IMR-90 (cell line): Measurements from ENCODE around the gene PRSS22. TPM values are rescaled to one million over a fixed set of nuclear protein-coding genes. Genes with fewer than 3 reads are reported as not detected.

Source experiments
- ATAC-seq: fragments of 200-7000 bp; cut with Tn5 transposase; 2 replicates; pipeline ENCODE4 v1.9.1; 2020; ENCODE audit warnings: low read depth, mild to moderate bottlenecking, moderate library complexity
- BruUV-seq: library from RNA; stranded (reverse); fragments of 400-500 nt; replicated peaks from 2 replicates; lab custom pipeline; 2021; lab: Mats Ljungman, UMichigan
- CTCF ChIA-PET: fragments of 300-600 bp; formaldehyde crosslinking; extraction: SDS; loops from one replicate; lab custom pipeline; 2021; ENCODE audit warnings: antibody characterized with exemption; lab: Yijun Ruan, JAX
- POLR2A ChIA-PET: fragments of 300-600 bp; sonication (Branson Sonifier 250); formaldehyde crosslinking; loops from one replicate; lab custom pipeline; 2022; ENCODE audit warnings: antibody characterized with exemption; ENCODE audit not compliant: unreplicated experiment; lab: Charles Lee
- DNase-seq: peaks from one replicate; pipeline ENCODE4 v3.0.0; 2013
- H2AFZ ChIP-seq: replicated peaks from 2 replicates; pipeline ENCODE3; 2013; ENCODE audit warnings: low read length, mild to moderate bottlenecking; ENCODE audit not compliant: poor library complexity
- H2AK5ac ChIP-seq: 2 replicates; pipeline ENCODE4 v1.6.1; 2013; ENCODE audit warnings: low read depth, low read length, inconsistent platforms
- H2AK9ac ChIP-seq: replicated peaks from 2 replicates; pipeline ENCODE3; 2013; ENCODE audit warnings: mild to moderate bottlenecking, low read depth, low read length, moderate library complexity; ENCODE audit not compliant: poor library complexity
- H2BK120ac ChIP-seq: 2 replicates; pipeline ENCODE4 v1.6.1; 2013; ENCODE audit warnings: low read depth, low read length, inconsistent platforms
- H2BK15ac ChIP-seq: 3 replicates; pipeline ENCODE4 v1.6.1; 2013; ENCODE audit warnings: low read depth, low read length, inconsistent platforms
- H2BK20ac ChIP-seq: 2 replicates; pipeline ENCODE4 v1.6.1; 2013; ENCODE audit warnings: low read depth, mild to moderate bottlenecking, inconsistent platforms, low read length, moderate library complexity
- H2BK5ac ChIP-seq: 2 replicates; pipeline ENCODE4 v1.6.1; 2013; ENCODE audit warnings: mild to moderate bottlenecking, low read depth, low read length, inconsistent platforms; ENCODE audit not compliant: poor library complexity, severe bottlenecking
- H3K14ac ChIP-seq: replicated peaks from 2 replicates; pipeline ENCODE4 v1.6.1; 2013; ENCODE audit warnings: low read depth, low read length, inconsistent platforms
- H3K18ac ChIP-seq: 2 replicates; pipeline ENCODE4 v1.6.1; 2013; ENCODE audit warnings: low read depth, low read length, control low read depth
- H3K23ac ChIP-seq: 2 replicates; pipeline ENCODE4 v1.6.1; 2013; ENCODE audit warnings: low read depth, low read length, inconsistent platforms
- H3K27ac ChIP-seq: 2 replicates; pipeline ENCODE4 v1.5.1; 2013; ENCODE audit warnings: mild to moderate bottlenecking, control low read depth, low read length; ENCODE audit not compliant: insufficient read depth
- H3K27me3 ChIP-seq: 2 replicates; pipeline ENCODE4 v1.6.1; 2013; ENCODE audit warnings: low read length; ENCODE audit not compliant: control insufficient read depth, insufficient read depth
- H3K36me3 ChIP-seq: 2 replicates; pipeline ENCODE4 v1.6.1; 2013; ENCODE audit warnings: low read length, mixed read lengths; ENCODE audit not compliant: control insufficient read depth, insufficient read depth
- H3K4ac ChIP-seq: 2 replicates; pipeline ENCODE4 v1.6.1; 2013; ENCODE audit warnings: low read depth, low read length, inconsistent platforms
- H3K4me1 ChIP-seq: 2 replicates; pipeline ENCODE4 v1.6.1; 2013; ENCODE audit warnings: low read length, mixed read lengths; ENCODE audit not compliant: control insufficient read depth, insufficient read depth
- H3K4me2 ChIP-seq: 2 replicates; pipeline ENCODE4 v1.6.1; 2013; ENCODE audit warnings: low read depth, mild to moderate bottlenecking, control low read depth, low read length, moderate library complexity
- H3K4me3 ChIP-seq: 2 replicates; pipeline ENCODE4 v1.5.1; 2013; ENCODE audit warnings: low read depth, mild to moderate bottlenecking, control low read depth, low read length, moderate library complexity; ENCODE audit not compliant: insufficient read depth
- H3K56ac ChIP-seq: 2 replicates; pipeline ENCODE4 v1.6.1; 2013; ENCODE audit warnings: low read length, inconsistent platforms; ENCODE audit not compliant: insufficient read depth; ENCODE audit errors: extremely low read depth
- H3K79me1 ChIP-seq, 2 experiments: 2 replicates each; pipeline ENCODE4 v1.6.1; 2013; ENCODE audit warnings: low read length in 2 of 2, inconsistent platforms in 1 of 2, low read depth in 1 of 2
- H3K9ac ChIP-seq: 2 replicates; pipeline ENCODE4 v1.6.1; 2013; ENCODE audit warnings: low read depth, low read length, control low read depth
- H3K9me1 ChIP-seq: 2 replicates; pipeline ENCODE4 v1.6.1; 2013; ENCODE audit warnings: low read length, inconsistent platforms; ENCODE audit not compliant: insufficient read depth
- H3K9me3 ChIP-seq: 2 replicates; pipeline ENCODE4 v1.6.1; 2013; ENCODE audit warnings: low read length; ENCODE audit not compliant: control insufficient read depth, insufficient read depth
- H4K20me1 ChIP-seq: 2 replicates; pipeline ENCODE4 v1.6.1; 2013; ENCODE audit warnings: low read length, inconsistent platforms; ENCODE audit not compliant: insufficient read depth
- H4K5ac ChIP-seq: 2 replicates; pipeline ENCODE4 v1.6.1; 2013; ENCODE audit warnings: mild to moderate bottlenecking, low read depth, low read length, control low read depth
- H4K8ac ChIP-seq, 2 experiments: 2 replicates each; pipeline ENCODE4 v1.6.1; 2013; ENCODE audit warnings: low read depth in 2 of 2, low read length in 2 of 2, control low read depth in 1 of 2, inconsistent platforms in 1 of 2
- H4K91ac ChIP-seq: 2 replicates; pipeline ENCODE4 v1.6.1; 2013; ENCODE audit warnings: low read depth, low read length, inconsistent platforms; ENCODE audit not compliant: insufficient read depth
- BHLHE40 ChIP-seq: fragments of 150-350 bp; IDR thresholded peaks from 2 replicates; pipeline ENCODE4 v1.6.1; 2016; ENCODE audit warnings: mild to moderate bottlenecking, low read depth, low read length
- CEBPB ChIP-seq: IDR thresholded peaks from 2 replicates; pipeline ENCODE4 v1.6.1; 2012; ENCODE audit warnings: low read depth, low read length, improper control_type of control experiment
- CHD1 ChIP-seq: IDR thresholded peaks from 2 replicates; pipeline ENCODE4 v1.6.1; 2012; ENCODE audit warnings: low read depth, low read length, improper control_type of control experiment
- FOS ChIP-seq: fragments of 150-350 bp; IDR thresholded peaks from 2 replicates; pipeline ENCODE4 v1.6.1; 2016; ENCODE audit warnings: low read depth, low read length
- MAFK ChIP-seq: IDR thresholded peaks from 2 replicates; pipeline ENCODE4 v1.6.1; 2012; ENCODE audit warnings: low read depth, low read length, improper control_type of control experiment
- MAZ ChIP-seq: IDR thresholded peaks from 2 replicates; pipeline ENCODE4 v1.6.1; 2012; ENCODE audit warnings: low read depth, mild to moderate bottlenecking, low read length, improper control_type of control experiment, moderate library complexity, borderline replicate concordance
- NFE2L2 ChIP-seq: fragments of 150-350 bp; IDR thresholded peaks from 2 replicates; pipeline ENCODE4 v1.6.1; 2016; ENCODE audit warnings: low read depth, mild to moderate bottlenecking, low read length
- POLR2A ChIP-seq: IDR thresholded peaks from 2 replicates; pipeline ENCODE4 v1.6.1; 2012; ENCODE audit warnings: mild to moderate bottlenecking, low read depth, low read length
- RAD21 ChIP-seq: IDR thresholded peaks from 2 replicates; pipeline ENCODE4 v1.6.1; 2012; ENCODE audit warnings: low read length, improper control_type of control experiment
- RCOR1 ChIP-seq: IDR thresholded peaks from 2 replicates; pipeline ENCODE4 v1.6.1; 2012; ENCODE audit warnings: mild to moderate bottlenecking, low read length, improper control_type of control experiment; ENCODE audit not compliant: insufficient replicate concordance
- RFX5 ChIP-seq: IDR thresholded peaks from 2 replicates; pipeline ENCODE4 v1.8.0; 2012; ENCODE audit warnings: low read depth, mild to moderate bottlenecking, low read length, moderate library complexity
- SMC3 ChIP-seq: fragments of 150-350 bp; IDR thresholded peaks from 2 replicates; pipeline ENCODE4 v1.6.1; 2016; ENCODE audit warnings: low read depth, mild to moderate bottlenecking, antibody characterized with exemption, low read length, moderate library complexity
- WGBS, 2 experiments: methylation state at CpG; one replicate each; pipeline versions ENCODE4 v1.1.5 to v1.1.7; 2013; ENCODE audit warnings: missing lambda C conversion rate in 2 of 2; ENCODE audit not compliant: insufficient read length in 1 of 2; ENCODE audit errors: extremely low coverage in 2 of 2; 5-methylcytosine and 5-hydroxymethylcytosine counted together
- dilution Hi-C: fragments of 300-500 bp; cut with HindIII; formaldehyde crosslinking; loops from one replicate; pipeline ENCODE4 v1.14.3; 2018; ENCODE audit warnings: low sequenced_read_pairs; ENCODE audit not compliant: unreplicated experiment
- in situ Hi-C: fragments of 300-500 bp; cut with MboI; formaldehyde crosslinking; loops from 3 replicates; pipeline ENCODE4 v1.14.3; 2019; ENCODE audit warnings: low sequenced_read_pairs, inconsistent platforms, mixed read lengths
- intact Hi-C: fragments of 100-400 bp; cut with micrococcal nuclease; formaldehyde crosslinking; loops from 2 replicates; pipeline ENCODE4 v1.10.0; 2022
- polyA plus RNA-seq, 3 experiments: library from polyadenylated mRNA; depleted of rRNA; stranded (reverse); fragments of >200 nt; gene quantifications; 2 replicates each; pipeline ENCODE4 v1.2.3, GENCODE V29; 2012; ENCODE audit warnings: low replicate concordance in 1 of 3
- total RNA-seq: library from RNA; depleted of rRNA; stranded (reverse); fragments of >200 nt; gene quantifications from 2 replicates; pipeline ENCODE4 v1.2.3, GENCODE V29; 2012
- TF ChIP-seq, protein P1 (sequence below): fragments of 150-350 bp; IDR thresholded peaks from 2 replicates; pipeline ENCODE4 v1.6.1; 2017; ENCODE audit warnings: mild to moderate bottlenecking, antibody characterized with exemption, low read length, low read depth
- TF ChIP-seq, protein P2 (sequence below): conservative IDR thresholded peaks from 2 replicates; pipeline ENCODE4 v1.5.1; 2012; ENCODE audit warnings: mild to moderate bottlenecking, low read depth, low read length, improper control_type of control experiment

PRSS22 gene
- total and polyA plus RNA-seq, 2 of the 4 experiments (the other 2 are of a cell fraction) = not detected

DNA sequence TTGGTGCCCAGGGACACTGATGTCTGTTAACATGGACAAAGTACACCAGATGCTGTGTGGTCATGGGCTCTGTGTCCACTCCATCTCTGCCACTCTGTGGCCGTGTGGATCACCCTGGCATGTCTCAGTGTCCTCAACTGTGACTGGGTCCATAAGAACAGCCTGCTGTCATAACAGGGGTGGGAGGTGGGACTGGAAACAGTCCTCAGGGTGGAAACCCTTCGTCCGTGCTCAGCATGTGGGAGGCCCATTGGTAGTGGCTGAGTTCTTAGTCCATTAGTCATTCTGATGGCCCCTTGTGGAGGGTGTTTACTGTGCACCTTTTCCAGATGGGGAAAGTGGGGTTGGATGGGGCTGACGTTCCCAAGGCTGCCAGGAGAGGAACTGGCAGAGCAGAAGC, 37.8 kb upstream of the PRSS22 start:
- Histone ChIP-seq H2AK9ac (peak overlapping the region; percentile 22), H3K4me1 (peaks cover 8% of the 10 kb centered on the region), H2BK15ac (no peak overlapping the region), H3K18ac (no peak overlapping the region; the same call in 1 of the 2 replicates), H2AK5ac (peak overlapping the region; percentile 88; the same call in 1 of the 2 replicates), H4K8ac (no peak overlapping the region), H3K23ac (no peak overlapping the region), H3K9me1 (peaks cover 10% of the 10 kb centered on the region), H3K14ac (peak overlapping the region; percentile 10; the same call in 1 of the 2 replicates), H4K20me1 (peaks cover 10% of the 10 kb centered on the region; the same call in 1 of the 2 replicates), H3K36me3 (peaks cover 34% of the 10 kb centered on the region), H3K9ac (no peak overlapping the region), H3K9me3 (no peaks in the 10 kb centered on the region), H3K27me3 (no peaks in the 10 kb centered on the region), H2BK20ac (no peak overlapping the region), H3K79me1 (peaks cover 6 to 27% of the 10 kb centered on the region in 2 experiments), H3K4me3 (no peak overlapping the region), H2AFZ (no peak overlapping the region), H2BK120ac (no peak overlapping the region), H3K27ac (no peak overlapping the region), H2BK5ac (peak overlapping the region; percentile 49), H3K4ac (peak overlapping the region; percentile 19), H4K5ac (no peak overlapping the region), H4K91ac (no peak overlapping the region), H3K56ac (no peak overlapping the region), H3K4me2 (no peak overlapping the region)
- WGBS, 2 experiments = 0% methylated on average over 1 of the region's 4 CpGs; no CpG with 5 or more reads in 1 of the 2 experiments
- ChIA-PET POLR2A (no interaction called here), CTCF (no interaction called here)
- TF ChIP-seq, protein P1, sequence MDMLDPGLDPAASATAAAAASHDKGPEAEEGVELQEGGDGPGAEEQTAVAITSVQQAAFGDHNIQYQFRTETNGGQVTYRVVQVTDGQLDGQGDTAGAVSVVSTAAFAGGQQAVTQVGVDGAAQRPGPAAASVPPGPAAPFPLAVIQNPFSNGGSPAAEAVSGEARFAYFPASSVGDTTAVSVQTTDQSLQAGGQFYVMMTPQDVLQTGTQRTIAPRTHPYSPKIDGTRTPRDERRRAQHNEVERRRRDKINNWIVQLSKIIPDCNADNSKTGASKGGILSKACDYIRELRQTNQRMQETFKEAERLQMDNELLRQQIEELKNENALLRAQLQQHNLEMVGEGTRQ = no peak
- TF ChIP-seq MAFK = no peak
- TF ChIP-seq RAD21 = no peak
- TF ChIP-seq BHLHE40 = no peak
- TF ChIP-seq SMC3 = no peak
- TF ChIP-seq NFE2L2 = no peak
- no peak for TF ChIP-seq FOS
- TF ChIP-seq MAZ = no peak
- TF ChIP-seq POLR2A = no peak
- no peak for TF ChIP-seq RFX5
- TF ChIP-seq, protein P2, sequence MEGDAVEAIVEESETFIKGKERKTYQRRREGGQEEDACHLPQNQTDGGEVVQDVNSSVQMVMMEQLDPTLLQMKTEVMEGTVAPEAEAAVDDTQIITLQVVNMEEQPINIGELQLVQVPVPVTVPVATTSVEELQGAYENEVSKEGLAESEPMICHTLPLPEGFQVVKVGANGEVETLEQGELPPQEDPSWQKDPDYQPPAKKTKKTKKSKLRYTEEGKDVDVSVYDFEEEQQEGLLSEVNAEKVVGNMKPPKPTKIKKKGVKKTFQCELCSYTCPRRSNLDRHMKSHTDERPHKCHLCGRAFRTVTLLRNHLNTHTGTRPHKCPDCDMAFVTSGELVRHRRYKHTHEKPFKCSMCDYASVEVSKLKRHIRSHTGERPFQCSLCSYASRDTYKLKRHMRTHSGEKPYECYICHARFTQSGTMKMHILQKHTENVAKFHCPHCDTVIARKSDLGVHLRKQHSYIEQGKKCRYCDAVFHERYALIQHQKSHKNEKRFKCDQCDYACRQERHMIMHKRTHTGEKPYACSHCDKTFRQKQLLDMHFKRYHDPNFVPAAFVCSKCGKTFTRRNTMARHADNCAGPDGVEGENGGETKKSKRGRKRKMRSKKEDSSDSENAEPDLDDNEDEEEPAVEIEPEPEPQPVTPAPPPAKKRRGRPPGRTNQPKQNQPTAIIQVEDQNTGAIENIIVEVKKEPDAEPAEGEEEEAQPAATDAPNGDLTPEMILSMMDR = no peak
- no peak for TF ChIP-seq RCOR1
- TF ChIP-seq CHD1 = no peak
- no peak for TF ChIP-seq CEBPB
- ATAC-seq (peak; percentile 72), DNase-seq (peak; percentile 43)
- dilution Hi-C loops (no loop called here), intact Hi-C loops (no loop called here), in situ Hi-C loops (no loop called here)
- no TSS peak for BruUV-seq
